HEK293 (cell line): Measurements from ENCODE around the gene BHLHE23.

Source experiments
- CTCF ChIA-PET: fragments of 350-600 bp; formaldehyde crosslinking; extraction: SDS; loops from one replicate; lab custom pipeline; 2021; ENCODE audit warnings: antibody characterized with exemption; lab: Yijun Ruan, JAX
- POLR2A ChIA-PET: fragments of 300-600 bp; formaldehyde crosslinking; extraction: SDS; loops from one replicate; lab custom pipeline; 2020; ENCODE audit warnings: antibody characterized with exemption, inconsistent platforms; lab: Yijun Ruan, JAX
- H3K27ac ChIP-seq: fragments of 200-500 bp; sonication (Bioruptor generic); 2 replicates; pipeline ENCODE4 v1.5.1; 2014; ENCODE audit warnings: low read depth, low read length, control low read depth, inconsistent platforms; ENCODE audit errors: extremely low read depth
- H3K36me3 ChIP-seq, 2 experiments: fragments of 200-500 bp in 1 of 2; sonication (Bioruptor generic) in 1 of 2; 1 replicate in 1 of 2; 2 replicates in 1 of 2; pipeline ENCODE4 v1.5.1; 2014 to 2017; ENCODE audit warnings: inconsistent platforms in 2 of 2, low read length in 2 of 2; ENCODE audit not compliant: control insufficient read depth in 2 of 2, insufficient read depth in 1 of 2
- H3K4me1 ChIP-seq: fragments of 200-500 bp; sonication (Bioruptor generic); 2 replicates; pipeline ENCODE4 v1.5.1; 2014; ENCODE audit warnings: mild to moderate bottlenecking, low read length, inconsistent platforms; ENCODE audit not compliant: control insufficient read depth, insufficient read depth
- H3K4me3 ChIP-seq: 2 replicates; pipeline ENCODE4 v1.5.1; 2011; ENCODE audit warnings: low read depth, mild to moderate bottlenecking, control low read depth, low read length, moderate library complexity
- H3K9me3 ChIP-seq: fragments of 200-500 bp; sonication (Bioruptor generic); 2 replicates; pipeline ENCODE4 v1.5.1; 2014; ENCODE audit warnings: low read depth, low read length, inconsistent platforms; ENCODE audit not compliant: control insufficient read depth, insufficient read depth
- BCL11B ChIP-seq: fragments of 450-650 bp; formaldehyde crosslinking; IDR thresholded peaks from 2 replicates; pipeline ENCODE4 v1.5.1; 2016; ENCODE audit warnings: low read depth, missing biosample characterization, missing genetic modification characterization
- GLI4 ChIP-seq: fragments of 450-650 bp; formaldehyde crosslinking; IDR thresholded peaks from 2 replicates; pipeline ENCODE4 v1.5.1; 2016; ENCODE audit warnings: missing biosample characterization, missing genetic modification characterization
- GLIS1 ChIP-seq: fragments of 450-650 bp; formaldehyde crosslinking; IDR thresholded peaks from 2 replicates; pipeline ENCODE4 v1.5.1; 2016; ENCODE audit warnings: missing biosample characterization, missing genetic modification characterization
- KLF1 ChIP-seq: fragments of 450-650 bp; formaldehyde crosslinking; IDR thresholded peaks from 2 replicates; pipeline ENCODE4 v1.5.1; 2016; ENCODE audit warnings: missing biosample characterization, missing genetic modification characterization
- YY1 ChIP-seq: fragments of 450-650 bp; formaldehyde crosslinking; IDR thresholded peaks from 2 replicates; pipeline ENCODE4 v1.5.1; 2018; ENCODE audit warnings: missing biosample characterization, missing genetic modification characterization
- ZFHX2 ChIP-seq: fragments of 450-650 bp; formaldehyde crosslinking; conservative IDR thresholded peaks from 2 replicates; pipeline ENCODE4 v1.5.1; 2016; ENCODE audit warnings: missing biosample characterization, missing genetic modification characterization
- ZNF112 ChIP-seq: fragments of 450-650 bp; formaldehyde crosslinking; IDR thresholded peaks from 2 replicates; pipeline ENCODE4 v1.5.0; 2017; ENCODE audit warnings: missing biosample characterization, missing genetic modification characterization
- ZNF214 ChIP-seq: fragments of 450-650 bp; formaldehyde crosslinking; IDR thresholded peaks from 2 replicates; pipeline ENCODE4 v1.5.1; 2017; ENCODE audit warnings: missing biosample characterization, mild to moderate bottlenecking, missing genetic modification characterization, borderline replicate concordance
- ZNF239 ChIP-seq: fragments of 450-650 bp; formaldehyde crosslinking; IDR thresholded peaks from 2 replicates; pipeline ENCODE4 v1.5.1; 2016; ENCODE audit warnings: missing biosample characterization, missing genetic modification characterization
- ZNF335 ChIP-seq: fragments of 450-650 bp; formaldehyde crosslinking; conservative IDR thresholded peaks from 2 replicates; pipeline ENCODE4 v1.5.1; 2016; ENCODE audit warnings: missing biosample characterization, missing genetic modification characterization
- ZNF394 ChIP-seq: fragments of 450-650 bp; formaldehyde crosslinking; IDR thresholded peaks from 2 replicates; pipeline ENCODE4 v1.5.1; 2016; ENCODE audit warnings: missing biosample characterization, missing genetic modification characterization, mild to moderate bottlenecking, moderate library complexity, borderline replicate concordance
- ZNF558 ChIP-seq: fragments of 450-650 bp; formaldehyde crosslinking; IDR thresholded peaks from 2 replicates; pipeline ENCODE4 v1.5.1; 2016; ENCODE audit warnings: missing biosample characterization, missing genetic modification characterization
- ZNF701 ChIP-seq: fragments of 450-650 bp; formaldehyde crosslinking; IDR thresholded peaks from 2 replicates; pipeline ENCODE4 v1.5.1; 2016; ENCODE audit warnings: missing biosample characterization, missing genetic modification characterization
- ZSCAN16 ChIP-seq: fragments of 450-650 bp; formaldehyde crosslinking; IDR thresholded peaks from 2 replicates; pipeline ENCODE4 v1.5.1; 2016; ENCODE audit warnings: missing biosample characterization, missing genetic modification characterization
- ZSCAN23 ChIP-seq: fragments of 450-650 bp; formaldehyde crosslinking; IDR thresholded peaks from 2 replicates; pipeline ENCODE4 v1.5.1; 2016; ENCODE audit warnings: missing biosample characterization, missing genetic modification characterization

Gene BHLHE23

GRCh38 chr20:62997417-62998035 lies 9.2 kb downstream of the BHLHE23 start:
- CTCF ChIA-PET, result interaction anchor here (1.6 kb wide), 1 partner anchor 11 kb away, joined by 7 read pairs; no protein-coding TSS in a partner anchor
- Histone ChIP-seq H3K4me1 (no peaks in the 10 kb centered on the region), H3K9me3 (no peaks in the 10 kb centered on the region), H3K36me3 (no peaks in the 10 kb centered on the region), H3K27ac (no peak overlapping the region), H3K4me3 (no peak overlapping the region)
- POLR2A ChIA-PET, result no interaction called here
- TF ChIP-seq YY1 (tag by site-specific recombination) (no peak), GLIS1 (tag by site-specific recombination) (no peak), KLF1 (peak; percentile 89), ZFHX2 (tag by site-specific recombination) (peak; percentile 33; the same call in 1 of the 2 replicates)

- Histone ChIP-seq H3K36me3 (no peaks in the 10 kb centered on the region), H3K27ac (no peak overlapping the region), H3K4me1 (no peaks in the 10 kb centered on the region), H3K4me3 (no peak overlapping the region), H3K9me3 (no peaks in the 10 kb centered on the region)
- CTCF ChIA-PET, result interaction anchor here (1.6 kb wide), 1 partner anchor 12 kb away, joined by 7 read pairs; no protein-coding TSS in a partner anchor
- POLR2A ChIA-PET, result no interaction called here
- TF ChIP-seq KLF1 (peak; percentile 75; the same call in 1 of the 2 replicates), ZNF239 (tag by site-specific recombination) (no peak), ZSCAN23 (tag by site-specific recombination) (no peak), GLI4 (tag by site-specific recombination) (no peak), ZSCAN16 (tag by site-specific recombination) (no peak)
Observed at GRCh38 chr20:62996596-62996982, 10.2 kb downstream of the BHLHE23 start.

GRCh38 chr20:62995898-62996595 lies 10.7 kb downstream of the BHLHE23 start:
- ChIA-PET POLR2A (no interaction called here), CTCF (interaction anchor here (0.6 to 1.6 kb wide), 3 partner anchors 13 to 719 kb away, joined by 3 to 7 read pairs (median 3); no protein-coding TSS in a partner anchor)
- no peak overlapping the region for H3K4me3 ChIP-seq

GRCh38 chr20:62995481-62995880 lies 11.3 kb downstream of the BHLHE23 start:
- TF ChIP-seq GLIS1 (tag by site-specific recombination), result peak; percentile 52
- TF ChIP-seq ZNF558 (tag by site-specific recombination), result no peak
- no peak for TF ChIP-seq ZNF214 (tag by site-specific recombination)
- TF ChIP-seq ZNF701 (tag by site-specific recombination), result no peak
- no peak for TF ChIP-seq ZNF112 (tag by site-specific recombination)
- Histone ChIP-seq H3K27ac (no peak overlapping the region), H3K4me3 (no peak overlapping the region), H3K4me1 (no peaks in the 10 kb centered on the region), H3K36me3 (no peaks in the 10 kb centered on the region), H3K9me3 (no peaks in the 10 kb centered on the region)
- POLR2A ChIA-PET, result no interaction called here
- CTCF ChIA-PET, result interaction anchor here (0.6 to 1.9 kb wide), 4 partner anchors 13 to 719 kb away, joined by 3 to 7 read pairs (median 4); no protein-coding TSS in a partner anchor

More at GRCh38 chr20:62995898-62996595, 10.7 kb downstream of the BHLHE23 start:
- no peaks in the 10 kb centered on the region for H3K4me1 ChIP-seq
- no peak for TF ChIP-seq ZNF335 (tag by site-specific recombination)
- no peak for TF ChIP-seq ZNF701 (tag by site-specific recombination)
- no peak for TF ChIP-seq ZNF394 (tag by site-specific recombination)
- TF ChIP-seq BCL11B (tag by site-specific recombination), result no peak
- TF ChIP-seq, all 188 proteins: peak for 0
- H3K9me3 ChIP-seq, result no peaks in the 10 kb centered on the region
- H3K36me3 ChIP-seq, result no peaks in the 10 kb centered on the region
- H3K27ac ChIP-seq, result no peak overlapping the region
